ENCODE data around the gene HSD3B7.

Gene HSD3B7

GRCh38 chr16:30957456-30958174 lies 27.4 kb upstream of the HSD3B7 start, which contains the start of gene SETD1A:
Gene SETD1A (plus strand): TSS chr16:30957754. CDS start chr16:30958732, 978 bp downstream.
- peak; percentile 72 for DNase-seq

GRCh38 chr16:30958175-30959079 lies 26.6 kb upstream of the HSD3B7 start:
- DNase-seq = no peak

- no peak for DNase-seq
Measured at GRCh38 chr16:30961384-30961783, 23.6 kb upstream of the HSD3B7 start.

- DNase-seq = no peak
Measured at GRCh38 chr16:30963925-30964511, 21.0 kb upstream of the HSD3B7 start.

GRCh38 chr16:30964574-30965226 lies 20.3 kb upstream of the HSD3B7 start:
- no peak for DNase-seq

GRCh38 chr16:30965436-30965835 lies 19.6 kb upstream of the HSD3B7 start:
- DNase-seq = no peak

GRCh38 chr16:30966033-30966619 lies 18.9 kb upstream of the HSD3B7 start:
- no peak for DNase-seq

- no peak for DNase-seq
Measured at GRCh38 chr16:30967795-30968194, 17.2 kb upstream of the HSD3B7 start.

- no peak for DNase-seq
Measured at GRCh38 chr16:30969246-30969842, 15.7 kb upstream of the HSD3B7 start.

- no peak for DNase-seq
Measured at GRCh38 chr16:30971298-30971697, 13.7 kb upstream of the HSD3B7 start.

- DNase-seq = no peak
Measured at GRCh38 chr16:30972872-30973271, 12.1 kb upstream of the HSD3B7 start.

- DNase-seq = no peak
Measured at GRCh38 chr16:30974348-30974747, 10.7 kb upstream of the HSD3B7 start.

- no peak for DNase-seq
Measured at GRCh38 chr16:30976486-30976885, 8.5 kb upstream of the HSD3B7 start.

GRCh38 chr16:30977502-30977901 lies 7.5 kb upstream of the HSD3B7 start:
- DNase-seq = no peak

- DNase-seq = no peak
Measured at GRCh38 chr16:30979170-30980022, 5.6 kb upstream of the HSD3B7 start.

GRCh38 chr16:30980023-30980371 lies 5.0 kb upstream of the HSD3B7 start:
- DNase-seq = no peak

- DNase-seq = no peak
Measured at GRCh38 chr16:30980434-30980833, 4.6 kb upstream of the HSD3B7 start.

- no peak for DNase-seq
Measured at GRCh38 chr16:30980959-30981358, 4.0 kb upstream of the HSD3B7 start.

- DNase-seq = no peak
Measured at GRCh38 chr16:30982548-30983288, 2.3 kb upstream of the HSD3B7 start.

GRCh38 chr16:30983289-30983889 lies 1.6 kb upstream of the HSD3B7 start:
- DNase-seq = no peak

All from NCI-H1048 (cell line).